HepG2 (cell line): Measurements from ENCODE around the gene NGLY1. TPM values are rescaled to one million over a fixed set of nuclear protein-coding genes. Genes with fewer than 3 reads are reported as not detected.

Experiments
- ATAC-seq: fragments of 200-7000 bp; cut with Tn5 transposase; 3 replicates; pipeline ENCODE4 v1.9.1; 2020; ENCODE audit warnings: mild to moderate bottlenecking, moderate library complexity
- BruUV-seq: library from RNA; stranded (reverse); fragments of 400-500 nt; replicated peaks from 2 replicates; lab custom pipeline; 2021; lab: Mats Ljungman, UMichigan
- CTCF ChIA-PET: fragments of 300-600 bp; formaldehyde crosslinking; extraction: SDS; loops from one replicate; lab custom pipeline; 2021; ENCODE audit warnings: low total read pairs, inconsistent platforms, low intra/inter-chr PET ratio; lab: Yijun Ruan, JAX
- POLR2A ChIA-PET: fragments of 350-600 bp; sonication (Branson Sonifier 250); formaldehyde crosslinking; loops from one replicate; lab custom pipeline; 2020; ENCODE audit warnings: antibody characterized with exemption, inconsistent platforms; lab: Yijun Ruan, JAX
- DNase-seq: peaks from one replicate; pipeline ENCODE4 v3.0.0-alpha.2; 2015; ENCODE audit warnings: low spot score
- FAIRE-seq: peaks from 3 replicates; lab custom pipeline; 2011; peaks lifted over from hg19 to GRCh38; lab: Jason Lieb, UNC
- H2AFZ ChIP-seq: one replicate; pipeline ENCODE4 v1.6.1; 2011; ENCODE audit warnings: low read length, inconsistent platforms
- H3K27ac ChIP-seq: fragments of 300-600 bp; 3 replicates; pipeline ENCODE4 v1.8.0; 2011; ENCODE audit warnings: mixed run types, mild to moderate bottlenecking, mixed read lengths, low read length, inconsistent platforms; ENCODE audit not compliant: insufficient read depth; ENCODE audit errors: extremely low read length
- H3K27me3 ChIP-seq, 2 experiments: fragments of 200-600 bp in 1 of 2; 2 replicates in 1 of 2; 3 replicates in 1 of 2; pipeline versions ENCODE4 v1.6.0 to v1.8.0; 2011; ENCODE audit warnings: low read length in 2 of 2, mild to moderate bottlenecking in 2 of 2, moderate library complexity in 2 of 2, inconsistent platforms in 1 of 2; ENCODE audit not compliant: insufficient read depth in 2 of 2, control insufficient read depth in 1 of 2
- H3K36me3 ChIP-seq, 2 experiments: fragments of 200-600 bp in 1 of 2; replicated peaks in 1 of 2; 2 replicates in 1 of 2; 3 replicates in 1 of 2; pipeline versions ENCODE4 v1.5.1 to v1.8.0; 2011; ENCODE audit warnings: low read length in 2 of 2, inconsistent platforms in 1 of 2; ENCODE audit not compliant: insufficient read depth in 2 of 2, control insufficient read depth in 1 of 2
- H3K4me1 ChIP-seq: 2 replicates; pipeline ENCODE4 v1.5.1; 2012; ENCODE audit warnings: low read length, inconsistent platforms; ENCODE audit not compliant: insufficient read depth
- H3K4me2 ChIP-seq: 2 replicates; pipeline ENCODE4 v1.6.0; 2011; ENCODE audit warnings: low read depth, low read length, inconsistent platforms
- H3K4me3 ChIP-seq, 3 experiments: fragments of 200-600 bp in 1 of 3; sonication (generic), shearing (Covaris generic) in 1 of 3; replicated peaks in 1 of 3; 2 replicates each; pipeline ENCODE4 v1.5.1; 2011 to 2016; ENCODE audit warnings: low read length in 3 of 3, inconsistent platforms in 2 of 3, low read depth in 2 of 3, mild to moderate bottlenecking in 2 of 3, control low read depth in 1 of 3, mixed read lengths in 1 of 3; ENCODE audit not compliant: insufficient read depth in 1 of 3
- H3K79me2 ChIP-seq: one replicate; pipeline ENCODE4 v1.6.1; 2011; ENCODE audit warnings: low read length, inconsistent platforms; ENCODE audit not compliant: insufficient read depth
- H3K9ac ChIP-seq: 2 replicates; pipeline ENCODE4 v1.6.0; 2011; ENCODE audit warnings: mild to moderate bottlenecking, low read depth, low read length, inconsistent platforms; ENCODE audit not compliant: insufficient read depth
- H3K9me3 ChIP-seq: 2 replicates; pipeline ENCODE4 v1.5.1; 2012; ENCODE audit warnings: mild to moderate bottlenecking, low read length
- H4K20me1 ChIP-seq: 2 replicates; pipeline ENCODE4 v1.6.0; 2011; ENCODE audit warnings: inconsistent platforms, mild to moderate bottlenecking, low read length, moderate library complexity; ENCODE audit not compliant: insufficient read depth
- CBX5 ChIP-seq: sonication (generic); formaldehyde crosslinking; IDR thresholded peaks from 2 replicates; pipeline ENCODE4 v1.4.0; 2020; ENCODE audit warnings: missing genetic modification reagents, borderline replicate concordance
- FOXC1 ChIP-seq: sonication (generic); formaldehyde crosslinking; IDR thresholded peaks from 2 replicates; pipeline ENCODE4 v1.8.0; 2022; ENCODE audit warnings: mild to moderate bottlenecking, missing genetic modification reagents, borderline replicate concordance
- JUNB ChIP-seq: sonication (generic); formaldehyde crosslinking; IDR thresholded peaks from 2 replicates; pipeline ENCODE4 v1.8.0; 2022; ENCODE audit warnings: missing genetic modification reagents, mild to moderate bottlenecking, borderline replicate concordance
- KDM5B ChIP-seq: sonication (generic); formaldehyde crosslinking; IDR thresholded peaks from 2 replicates; pipeline ENCODE4 v1.4.0; 2020; ENCODE audit warnings: missing genetic modification reagents, mild to moderate bottlenecking, borderline replicate concordance
- LCORL ChIP-seq, 2 experiments: fragments of 450-650 bp in 1 of 2; sonication (generic) in 1 of 2; formaldehyde crosslinking in 1 of 2; IDR thresholded peaks; 2 replicates each; pipeline versions ENCODE4 v1.5.0 to v1.6.1; 2017 to 2020; ENCODE audit warnings: antibody characterized with exemption in 1 of 2, missing genetic modification reagents in 1 of 2
- NFYC ChIP-seq: IDR thresholded peaks from 2 replicates; pipeline ENCODE4 v1.6.1; 2016; ENCODE audit warnings: missing genetic modification reagents, missing compliant biosample characterization
- NR2C2 ChIP-seq: sonication (generic); formaldehyde crosslinking; IDR thresholded peaks from 2 replicates; pipeline ENCODE4 v1.4.0; 2020; ENCODE audit warnings: missing genetic modification reagents, mild to moderate bottlenecking, moderate library complexity, borderline replicate concordance
- ONECUT2 ChIP-seq: sonication (generic); formaldehyde crosslinking; IDR thresholded peaks from 2 replicates; pipeline ENCODE4 v1.4.0; 2020; ENCODE audit warnings: missing genetic modification reagents
- TEAD3 ChIP-seq: optimal IDR thresholded peaks from 2 replicates; pipeline ENCODE3; 2016; ENCODE audit warnings: borderline replicate concordance
- ZNF326 ChIP-seq: sonication (generic); formaldehyde crosslinking; IDR thresholded peaks from 2 replicates; pipeline ENCODE4 v1.4.0; 2020; ENCODE audit warnings: missing genetic modification reagents, borderline replicate concordance
- ZNF431 ChIP-seq: sonication (generic); formaldehyde crosslinking; IDR thresholded peaks from 2 replicates; pipeline ENCODE4 v1.9.0; 2022; ENCODE audit warnings: missing genetic modification reagents, low read depth, mild to moderate bottlenecking, borderline replicate concordance
- ZNF605 ChIP-seq: sonication (generic); formaldehyde crosslinking; IDR thresholded peaks from 2 replicates; pipeline ENCODE4 v1.8.0; 2022; ENCODE audit warnings: mild to moderate bottlenecking, missing genetic modification reagents
- WGBS: methylation state at CpG from one replicate; pipeline ENCODE4 v1.1.6; 2017; ENCODE audit warnings: low lambda C conversion rate; 5-methylcytosine and 5-hydroxymethylcytosine counted together
- in situ Hi-C: cut with HindIII; loops from 2 replicates; pipeline ENCODE4 v1.10.0; 2017; ENCODE audit warnings: low pct_unique_long_range_greater_than_20kb; ENCODE audit not compliant: extremely low pct_ligation_motif_present
- intact Hi-C: fragments of 100-400 bp; cut with micrococcal nuclease; formaldehyde crosslinking; loops from one replicate; pipeline ENCODE4 v1.10.0; 2022; ENCODE audit not compliant: unreplicated experiment
- polyA plus RNA-seq, 8 experiments: library from polyadenylated mRNA; depleted of rRNA in 3 of 8; stranded (reverse) in 7 of 8; unstranded in 1 of 8; fragments of >200 nt; fragmentation: Illumina TruSeq in 4 of 8; extraction: Trizol in 4 of 8; gene quantifications; 2 replicates each; pipeline versions ENCODE4 v1.2.1 to v1.2.3, GENCODE V29; 2011 to 2016; ENCODE audit warnings: low read depth in 4 of 8, missing spikeins in 1 of 8, mixed read lengths in 1 of 8; ENCODE audit not compliant: insufficient read depth in 1 of 8
- total RNA-seq, 5 experiments: library from RNA; depleted of rRNA; stranded (reverse); fragments of >200 nt; fragmentation: Illumina TruSeq; extraction: Trizol; gene quantifications; 2 replicates each; pipeline ENCODE4 v1.2.3, GENCODE V29; 2016; ENCODE audit warnings: low read depth in 1 of 5
- TF ChIP-seq, protein P1 (sequence below): sonication (generic); formaldehyde crosslinking; IDR thresholded peaks from 2 replicates; pipeline ENCODE4 v1.5.1; 2020; ENCODE audit warnings: missing genetic modification reagents, mild to moderate bottlenecking, borderline replicate concordance
- TF ChIP-seq, protein P2 (sequence below): IDR thresholded peaks from 2 replicates; pipeline ENCODE4 v1.6.1; 2016; ENCODE audit warnings: missing compliant biosample characterization, missing genetic modification reagents, borderline replicate concordance
- TF ChIP-seq, protein P3 (sequence below): sonication (generic); formaldehyde crosslinking; IDR thresholded peaks from 2 replicates; pipeline ENCODE4 v1.5.1; 2020; ENCODE audit warnings: mild to moderate bottlenecking, missing genetic modification reagents, borderline replicate concordance

Gene NGLY1
- total and polyA plus RNA-seq, 2 of the 13 experiments (the other 11 are each of a cell fraction or from before 2014, with no cell fraction given) = 28.2 to 44.5 TPM

DNA sequence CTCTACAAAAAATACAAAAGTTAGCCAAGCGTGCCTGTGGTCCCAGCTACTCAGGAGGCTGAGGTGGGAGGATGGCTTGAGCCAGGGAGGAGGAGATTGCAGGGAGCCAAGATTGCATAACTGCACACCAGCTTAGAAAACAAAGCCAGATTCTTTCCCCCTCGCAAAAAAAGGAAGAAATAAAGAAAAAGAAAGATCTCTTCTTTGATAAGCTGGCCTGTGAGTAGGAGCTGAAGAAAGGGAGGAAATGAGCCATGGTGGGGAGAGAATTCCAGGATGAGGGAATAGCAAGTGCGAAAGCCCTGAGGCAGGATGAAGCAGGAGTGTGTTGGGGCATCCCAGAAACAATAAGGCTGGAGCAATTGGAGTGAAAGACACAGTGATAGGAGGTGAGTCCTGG is 94.0 kb downstream of the NGLY1 start:
- Histone ChIP-seq H3K9me3 (no peaks in the 10 kb centered on the region), H3K27ac (no peak overlapping the region), H3K4me1 (no peaks in the 10 kb centered on the region), H3K36me3 (no peaks in the 10 kb centered on the region), H3K4me2 (no peak overlapping the region), H4K20me1 (no peaks in the 10 kb centered on the region), H3K9ac (no peak overlapping the region), H3K27me3 (0 out of 5 replicates have a peak, but pooled peaks cover 0 to 1% of the 10 kb centered on the region in 2 experiments), H3K79me2 (no peaks in the 10 kb centered on the region), H3K4me3 (no peak overlapping the region), H2AFZ (no peak overlapping the region)
- ChIA-PET POLR2A (no interaction called here), CTCF (no interaction called here)
- intact Hi-C loops (no loop called here), in situ Hi-C loops (no loop called here)
- FAIRE-seq = no peak
- ATAC-seq = no peak
- no peak for TF ChIP-seq ZNF431 (CRISPR knock-in tag)
- TF ChIP-seq, protein P1, sequence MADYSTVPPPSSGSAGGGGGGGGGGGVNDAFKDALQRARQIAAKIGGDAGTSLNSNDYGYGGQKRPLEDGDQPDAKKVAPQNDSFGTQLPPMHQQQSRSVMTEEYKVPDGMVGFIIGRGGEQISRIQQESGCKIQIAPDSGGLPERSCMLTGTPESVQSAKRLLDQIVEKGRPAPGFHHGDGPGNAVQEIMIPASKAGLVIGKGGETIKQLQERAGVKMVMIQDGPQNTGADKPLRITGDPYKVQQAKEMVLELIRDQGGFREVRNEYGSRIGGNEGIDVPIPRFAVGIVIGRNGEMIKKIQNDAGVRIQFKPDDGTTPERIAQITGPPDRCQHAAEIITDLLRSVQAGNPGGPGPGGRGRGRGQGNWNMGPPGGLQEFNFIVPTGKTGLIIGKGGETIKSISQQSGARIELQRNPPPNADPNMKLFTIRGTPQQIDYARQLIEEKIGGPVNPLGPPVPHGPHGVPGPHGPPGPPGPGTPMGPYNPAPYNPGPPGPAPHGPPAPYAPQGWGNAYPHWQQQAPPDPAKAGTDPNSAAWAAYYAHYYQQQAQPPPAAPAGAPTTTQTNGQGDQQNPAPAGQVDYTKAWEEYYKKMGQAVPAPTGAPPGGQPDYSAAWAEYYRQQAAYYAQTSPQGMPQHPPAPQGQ (CRISPR knock-in tag) = no peak
- TF ChIP-seq, protein P2, sequence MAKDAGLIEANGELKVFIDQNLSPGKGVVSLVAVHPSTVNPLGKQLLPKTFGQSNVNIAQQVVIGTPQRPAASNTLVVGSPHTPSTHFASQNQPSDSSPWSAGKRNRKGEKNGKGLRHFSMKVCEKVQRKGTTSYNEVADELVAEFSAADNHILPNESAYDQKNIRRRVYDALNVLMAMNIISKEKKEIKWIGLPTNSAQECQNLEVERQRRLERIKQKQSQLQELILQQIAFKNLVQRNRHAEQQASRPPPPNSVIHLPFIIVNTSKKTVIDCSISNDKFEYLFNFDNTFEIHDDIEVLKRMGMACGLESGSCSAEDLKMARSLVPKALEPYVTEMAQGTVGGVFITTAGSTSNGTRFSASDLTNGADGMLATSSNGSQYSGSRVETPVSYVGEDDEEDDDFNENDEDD (CRISPR knock-in tag) = no peak
- 17% methylated on average over 3 of the region's 3 CpGs for WGBS
- no TSS peak for BruUV-seq
- DNase-seq = no peak

DNA sequence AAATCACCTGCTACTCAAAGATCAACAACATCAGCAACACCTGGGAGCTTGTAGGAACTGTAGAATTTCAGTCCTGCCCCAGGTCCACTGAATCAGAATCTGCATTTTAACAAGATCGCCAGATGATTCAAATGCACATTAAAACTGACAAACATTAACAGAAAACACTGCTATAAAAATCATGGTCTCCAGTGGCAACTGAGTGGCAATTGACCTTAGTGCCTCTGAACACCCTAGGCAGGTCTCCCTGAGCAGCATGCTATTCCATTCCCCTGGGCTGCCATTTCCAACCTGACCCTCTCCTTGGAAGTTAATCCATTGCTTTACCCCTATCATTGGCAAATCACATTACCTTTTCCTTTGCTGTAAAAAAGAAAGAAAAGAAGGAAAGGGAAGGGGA is 95.5 kb downstream of the NGLY1 start:
- DNase-seq (no peak), FAIRE-seq (no peak), ATAC-seq (no peak)
- CTCF ChIA-PET = no interaction called here
- Histone ChIP-seq H3K4me2 (no peak overlapping the region), H3K9ac (no peak overlapping the region), H3K27ac (no peak overlapping the region), H4K20me1 (no peaks in the 10 kb centered on the region), H3K4me1 (no peaks in the 10 kb centered on the region), H3K27me3 (0 out of 5 replicates have a peak, but pooled peaks cover 0 to 1% of the 10 kb centered on the region in 2 experiments), H2AFZ (no peak overlapping the region), H3K36me3 (no peaks in the 10 kb centered on the region), H3K4me3 (no peak overlapping the region), H3K79me2 (no peaks in the 10 kb centered on the region), H3K9me3 (no peaks in the 10 kb centered on the region)
- no TSS peak for BruUV-seq
- WGBS = 0% methylated on average over 1 of the region's 1 CpG
- TF ChIP-seq, protein P3, sequence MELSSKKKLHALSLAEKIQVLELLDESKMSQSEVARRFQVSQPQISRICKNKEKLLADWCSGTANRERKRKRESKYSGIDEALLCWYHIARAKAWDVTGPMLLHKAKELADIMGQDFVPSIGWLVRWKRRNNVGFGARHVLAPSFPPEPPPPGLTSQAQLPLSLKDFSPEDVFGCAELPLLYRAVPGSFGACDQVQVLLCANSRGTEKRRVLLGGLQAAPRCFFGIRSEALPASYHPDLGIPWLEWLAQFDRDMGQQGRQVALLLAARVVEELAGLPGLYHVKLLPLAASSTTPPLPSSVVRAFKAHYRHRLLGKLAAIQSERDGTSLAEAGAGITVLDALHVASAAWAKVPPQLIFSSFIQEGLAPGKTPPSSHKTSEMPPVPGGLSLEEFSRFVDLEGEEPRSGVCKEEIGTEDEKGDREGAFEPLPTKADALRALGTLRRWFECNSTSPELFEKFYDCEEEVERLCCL (CRISPR knock-in tag) = no peak
- no peak for TF ChIP-seq ZNF326
- TF ChIP-seq ZNF605 (CRISPR knock-in tag) = no peak
- TF ChIP-seq CBX5 (CRISPR knock-in tag) = no peak
- TF ChIP-seq NR2C2 (CRISPR knock-in tag) = no peak
- TF ChIP-seq JUNB (CRISPR knock-in tag) = no peak
- TF ChIP-seq ONECUT2 (CRISPR knock-in tag) = no peak
- no peak for TF ChIP-seq TEAD3 (CRISPR knock-in tag)
- TF ChIP-seq FOXC1 (CRISPR knock-in tag) = no peak
- TF ChIP-seq NFYC = no peak
- no peak for TF ChIP-seq KDM5B (CRISPR knock-in tag)
- no peak for TF ChIP-seq LCORL (IDR thresholded peaks at IDR 0.05)
- TF ChIP-seq LCORL (CRISPR knock-in tag; IDR thresholded peaks at IDR 0.05) = no peak
- POLR2A ChIA-PET = no interaction called here
- in situ Hi-C loops (no loop called here), intact Hi-C loops (no loop called here)
